ENCODE measurements around the gene MYH11. TPM values are rescaled to one million over a fixed set of nuclear protein-coding genes. Genes with fewer than 3 reads are reported as not detected.

The MYH11 gene
- total RNA-seq, 2 donors from 2014 or later: 968 to 2,091 TPM

- no peaks in the 10 kb centered on the region for H3K27me3 ChIP-seq (replicated peaks; ENCODE audit: insufficient read depth)
- no peaks in the 10 kb centered on the region for H3K4me1 ChIP-seq (replicated peaks)
- H3K27ac ChIP-seq: no peak overlapping the region
- H3K9me3 ChIP-seq: no peaks in the 10 kb centered on the region
- TF ChIP-seq CTCF (IDR thresholded peaks at IDR 0.05) (no peak), POLR2AphosphoS5 (IDR thresholded peaks at IDR 0.05) (no peak), POLR2A (IDR thresholded peaks at IDR 0.05) (no peak)
- peaks cover 0 to 3% of the 10 kb centered on the region in 2 donors for H3K36me3 ChIP-seq
- intact Hi-C loops (cut with DNase I): no loop called here
- H3K4me3 ChIP-seq: no peak overlapping the region
- DNase-seq (ENCODE audit: low spot score): no peak
- WGBS: 83% methylated on average over 6 of the region's 6 CpGs
These were observed 110.5 kb downstream of the MYH11 start for GRCh38 chr16:15746332-15746731.

- Histone ChIP-seq H3K36me3 (peaks cover 0 to 6% of the 10 kb centered on the region in 2 donors), H3K4me1 (replicated peaks) (no peaks in the 10 kb centered on the region), H3K27ac (no peak overlapping the region), H3K9me3 (no peaks in the 10 kb centered on the region), H3K4me3 (no peak overlapping the region), H3K27me3 (replicated peaks; ENCODE audit: insufficient read depth) (no peaks in the 10 kb centered on the region)
- no peak for TF ChIP-seq CTCF (IDR thresholded peaks at IDR 0.05)
- TF ChIP-seq POLR2A (IDR thresholded peaks at IDR 0.05): no peak
- TF ChIP-seq POLR2AphosphoS5 (IDR thresholded peaks at IDR 0.05): no peak
- DNase-seq (ENCODE audit: low spot score): no peak
- intact Hi-C loops (cut with DNase I): no loop called here
- 76% methylated on average over 1 of the region's 1 CpG for WGBS
These were observed 113.2 kb downstream of the MYH11 start for GRCh38 chr16:15743657-15744056.

GRCh38 chr16:15742716-15743115, 114.1 kb downstream of the MYH11 start:
- intact Hi-C loops (cut with DNase I): no loop called here
- no peaks in the 10 kb centered on the region for H3K9me3 ChIP-seq
- H3K4me3 ChIP-seq: no peak overlapping the region
- TF ChIP-seq CTCF (IDR thresholded peaks at IDR 0.05) (no peak), POLR2A (IDR thresholded peaks at IDR 0.05) (no peak)
- no peak overlapping the region for H3K27ac ChIP-seq
- H3K27me3 ChIP-seq (replicated peaks; ENCODE audit: insufficient read depth): no peaks in the 10 kb centered on the region
- WGBS: 96% methylated on average over 2 of the region's 2 CpGs
- no peak for DNase-seq (ENCODE audit: low spot score)
- H3K4me1 ChIP-seq (replicated peaks): no peaks in the 10 kb centered on the region
- peaks cover 0 to 6% of the 10 kb centered on the region in 2 donors for H3K36me3 ChIP-seq

GRCh38 chr16:15741207-15741871, 115.5 kb downstream of the MYH11 start:
- Histone ChIP-seq H3K27me3 (replicated peaks; ENCODE audit: insufficient read depth) (no peaks in the 10 kb centered on the region), H3K36me3 (peaks cover 0 to 6% of the 10 kb centered on the region in 2 donors), H3K27ac (no peak overlapping the region), H3K4me1 (replicated peaks) (no peaks in the 10 kb centered on the region), H3K4me3 (no peak overlapping the region), H3K9me3 (no peaks in the 10 kb centered on the region)
- intact Hi-C loops (cut with DNase I): no loop called here
- 93% methylated on average over 13 of the region's 13 CpGs for WGBS
- TF ChIP-seq CTCF (IDR thresholded peaks at IDR 0.05) (no peak), POLR2A (IDR thresholded peaks at IDR 0.05) (no peak), POLR2AphosphoS5 (IDR thresholded peaks at IDR 0.05) (no peak)
- no peak for DNase-seq (ENCODE audit: low spot score)

- no peaks in the 10 kb centered on the region for H3K9me3 ChIP-seq
- no peaks in the 10 kb centered on the region for H3K4me1 ChIP-seq (replicated peaks)
- no peak for TF ChIP-seq CTCF (IDR thresholded peaks at IDR 0.05)
- no peak for TF ChIP-seq POLR2AphosphoS5 (IDR thresholded peaks at IDR 0.05)
- no peak for TF ChIP-seq POLR2A (IDR thresholded peaks at IDR 0.05)
- peaks cover 0 to 6% of the 10 kb centered on the region in 2 donors for H3K36me3 ChIP-seq
- H3K27me3 ChIP-seq (replicated peaks; ENCODE audit: insufficient read depth): no peaks in the 10 kb centered on the region
- no peak overlapping the region for H3K4me3 ChIP-seq
- intact Hi-C loops (cut with DNase I): no loop called here
- DNase-seq (ENCODE audit: low spot score): no peak
- WGBS: 72% methylated on average over 6 of the region's 6 CpGs
- H3K27ac ChIP-seq: no peak overlapping the region
These were observed 116.9 kb downstream of the MYH11 start for GRCh38 chr16:15739950-15740349.

All from prostate gland (tissue), 2 donors.